Pancreas (tissue), 10 donors: ENCODE data around the gene MAP3K4. TPM values are rescaled to one million over a fixed set of nuclear protein-coding genes. Genes with fewer than 3 reads are reported as not detected.
"Not testable (repeated sequence)": the region's sequence is repeated elsewhere in the genome, so short reads cannot be mapped to it uniquely, and the experiment has no call there.

Experiments used
- ATAC-seq, 4 donors: fragments of 200-7000 bp; cut with Tn5 transposase; one replicate each; pipeline versions ENCODE4 v1.8.0 to v1.9.1; 2020; ENCODE audit warnings: mild to moderate bottlenecking in 4 of 4, moderate library complexity in 4 of 4
- DNase-seq, 6 donors: peaks; one replicate each; pipeline ENCODE4 v3.0.0-alpha.2; 2020
- FAIRE-seq: peaks from 2 replicates; lab custom pipeline; 2012; peaks lifted over from hg19 to GRCh38; lab: Jason Lieb, UNC
- H3K27ac ChIP-seq, 4 donors: fragments of 200-600 bp; sonication (generic); 1 replicate in 3 of 4; 2 replicates in 1 of 4; pipeline versions ENCODE4 v1.5.0 to v1.8.0; 2020
- H3K27me3 ChIP-seq, 4 donors: fragments of 200-600 bp; one replicate each; pipeline ENCODE4 v1.8.0; 2021
- H3K36me3 ChIP-seq, 3 donors: fragments of 200-600 bp; sonication (generic) in 1 of 3; one replicate each; pipeline versions ENCODE4 v1.5.0 to v1.8.0; 2020 to 2021
- H3K4me1 ChIP-seq, 3 donors: fragments of 200-600 bp; one replicate each; pipeline ENCODE4 v1.8.0; 2021
- H3K4me3 ChIP-seq, 4 donors: fragments of 200-600 bp; sonication (generic) in 2 of 4; one replicate each; pipeline versions ENCODE4 v1.5.0 to v1.8.0; 2020 to 2021
- H3K9me3 ChIP-seq, 4 donors: fragments of 200-600 bp; one replicate each; pipeline ENCODE4 v1.8.0; 2021
- CTCF ChIP-seq, 4 donors: fragments of 200-600 bp; sonication (generic) in 3 of 4; IDR thresholded peaks; one replicate each; pipeline versions ENCODE4 v1.5.0 to v1.8.0; 2021; ENCODE audit warnings: antibody characterized with exemption in 4 of 4
- WGBS, 2 donors: extraction: QIAGEN DNeasy Blood & Tissue Kit; methylation state at CpG; one replicate each; pipeline ENCODE4 v1.1.7; 2013; 5-methylcytosine and 5-hydroxymethylcytosine counted together
- intact Hi-C, 3 donors: fragments of 100-400 bp; cut with DNase I; formaldehyde crosslinking; loops; one replicate each; pipeline versions ENCODE4 v1.11.1 to v1.14.2; 2022
- polyA plus RNA-seq, 2 donors: library from polyadenylated mRNA; stranded (reverse); fragments of 200-250 nt; gene quantifications; one replicate each; pipeline ENCODE4 v1.2.3, GENCODE V29; 2013
- total RNA-seq, 6 donors: library from RNA; stranded (reverse); fragmentation: NEBNext Ultra II Directional in 4 of 6; extraction: Animal tissue kit (Norgen Biotek cat#: 25700) in 4 of 6; gene quantifications; one replicate each; pipeline versions ENCODE4 v1.2.1 to v1.2.4, GENCODE V29; 2021 to 2023
- donor health status: healthy with polysubstance abuse.
- donor health status: DM: no; HTN: no; CAD: no; lungs with moderate emphysema.
- donor health status: DM: no; HTN: no; CAD: no.
- donor health status: control.
- donor health status: control.
- donor health status: Bipolar disorder and iron deficiency.
- donor health status: DM: yes; HTN: yes; CAD: no.
- donor health status: DM: no; HTN: no; CAD: no.
- donor health status: DM: no; HTN: no; CAD: no.
- donor health status: DM: yes; HTN: yes; CAD: no.

Gene MAP3K4
- total and polyA plus RNA-seq, 8 donors, result 10.8 to 32.0 (median 25.3) TPM

- Histone ChIP-seq H3K4me3 (no peak overlapping the region), H3K36me3 (peaks cover 0 to 49% (median 11%) of the 10 kb centered on the region in 3 donors), H3K4me1 (no peaks in the 10 kb centered on the region), H3K27ac (no peak overlapping the region), H3K9me3 (no peaks in the 10 kb centered on the region), H3K27me3 (no peaks in the 10 kb centered on the region)
- FAIRE-seq (no peak), DNase-seq (no peak), ATAC-seq (no peak)
- WGBS, 2 donors, result 92 to 93% methylated on average over 4 of the region's 4 CpGs
- intact Hi-C loops, result no loop called here
- no peak for TF ChIP-seq CTCF (IDR thresholded peaks at IDR 0.05)
These were observed 125.0 kb downstream of the MAP3K4 start for GRCh38 chr6:161116554-161116953.

GRCh38 chr6:161117308-161117707 is 125.7 kb downstream of the MAP3K4 start:
- ATAC-seq (peak in 2 of 4 donors; percentile 59 to 63), DNase-seq (no peak), FAIRE-seq (no peak)
- peaks cover 0 to 42% (median 11%) of the 10 kb centered on the region in 3 donors for H3K36me3 ChIP-seq
- 90 to 92% methylated on average over 7 of the region's 7 CpGs for WGBS, 2 donors
- intact Hi-C loops, result no loop called here
- no peak overlapping the region for H3K4me3 ChIP-seq
- no peaks in the 10 kb centered on the region for H3K27me3 ChIP-seq
- no peak for TF ChIP-seq CTCF (IDR thresholded peaks at IDR 0.05)
- H3K9me3 ChIP-seq, result no peaks in the 10 kb centered on the region
- H3K27ac ChIP-seq, result no peak overlapping the region
- H3K4me1 ChIP-seq, result no peaks in the 10 kb centered on the region

- Histone ChIP-seq H3K36me3 (peaks cover 0 to 36% (median 9%) of the 10 kb centered on the region in 3 donors), H3K27ac (no peak overlapping the region), H3K4me3 (no peak overlapping the region), H3K9me3 (no peaks in the 10 kb centered on the region), H3K4me1 (no peaks in the 10 kb centered on the region), H3K27me3 (no peaks in the 10 kb centered on the region)
- no peak for FAIRE-seq
- 94 to 95% methylated on average over 2 of the region's 2 CpGs for WGBS, 2 donors
- intact Hi-C loops, result no loop called here
- no peak for TF ChIP-seq CTCF (IDR thresholded peaks at IDR 0.05)
- no peak for ATAC-seq
- no peak for DNase-seq
These were observed 126.4 kb downstream of the MAP3K4 start for GRCh38 chr6:161117942-161118341.

GRCh38 chr6:161123319-161123718 is 131.8 kb downstream of the MAP3K4 start:
- H3K27ac ChIP-seq, H3K9me3 ChIP-seq, H3K36me3 ChIP-seq, ATAC-seq, H3K27me3 ChIP-seq, FAIRE-seq, DNase-seq, H3K4me3 ChIP-seq, intact Hi-C loops, H3K4me1 ChIP-seq: not testable (repeated sequence)

GRCh38 chr6:161125591-161125990 is 134.0 kb downstream of the MAP3K4 start:
- Histone ChIP-seq H3K27ac (no peak overlapping the region), H3K36me3 (peaks cover 0 to 3% (median 0%) of the 10 kb centered on the region in 3 donors), H3K9me3 (no peaks in the 10 kb centered on the region), H3K4me1 (no peaks in the 10 kb centered on the region), H3K4me3 (no peak overlapping the region), H3K27me3 (no peaks in the 10 kb centered on the region)
- intact Hi-C loops, result no loop called here
- no peak for ATAC-seq
- WGBS, 2 donors, result 93 to 95% methylated on average over 2 of the region's 2 CpGs
- no peak for DNase-seq
- no peak for TF ChIP-seq CTCF (IDR thresholded peaks at IDR 0.05)
- no peak for FAIRE-seq
